HEK293 (cell line): Measurements from ENCODE around the gene TMEM132A.

ENCODE experiments used
- CTCF ChIA-PET: fragments of 350-600 bp; formaldehyde crosslinking; extraction: SDS; loops from one replicate; lab custom pipeline; 2021; ENCODE audit warnings: antibody characterized with exemption; lab: Yijun Ruan, JAX
- POLR2A ChIA-PET: fragments of 300-600 bp; formaldehyde crosslinking; extraction: SDS; loops from one replicate; lab custom pipeline; 2020; ENCODE audit warnings: antibody characterized with exemption, inconsistent platforms; lab: Yijun Ruan, JAX
- H3K27ac ChIP-seq: fragments of 200-500 bp; sonication (Bioruptor generic); 2 replicates; pipeline ENCODE4 v1.5.1; 2014; ENCODE audit warnings: low read depth, low read length, control low read depth, inconsistent platforms; ENCODE audit errors: extremely low read depth
- H3K36me3 ChIP-seq, 2 experiments: fragments of 200-500 bp in 1 of 2; sonication (Bioruptor generic) in 1 of 2; 1 replicate in 1 of 2; 2 replicates in 1 of 2; pipeline ENCODE4 v1.5.1; 2014 to 2017; ENCODE audit warnings: inconsistent platforms in 2 of 2, low read length in 2 of 2; ENCODE audit not compliant: control insufficient read depth in 2 of 2, insufficient read depth in 1 of 2
- H3K4me1 ChIP-seq: fragments of 200-500 bp; sonication (Bioruptor generic); 2 replicates; pipeline ENCODE4 v1.5.1; 2014; ENCODE audit warnings: mild to moderate bottlenecking, low read length, inconsistent platforms; ENCODE audit not compliant: control insufficient read depth, insufficient read depth
- H3K4me3 ChIP-seq: 2 replicates; pipeline ENCODE4 v1.5.1; 2011; ENCODE audit warnings: low read depth, mild to moderate bottlenecking, control low read depth, low read length, moderate library complexity
- H3K9me3 ChIP-seq: fragments of 200-500 bp; sonication (Bioruptor generic); 2 replicates; pipeline ENCODE4 v1.5.1; 2014; ENCODE audit warnings: low read depth, low read length, inconsistent platforms; ENCODE audit not compliant: control insufficient read depth, insufficient read depth
- GLI4 ChIP-seq: fragments of 450-650 bp; formaldehyde crosslinking; IDR thresholded peaks from 2 replicates; pipeline ENCODE4 v1.5.1; 2016; ENCODE audit warnings: missing biosample characterization, missing genetic modification characterization
- GLIS2 ChIP-seq: fragments of 450-650 bp; formaldehyde crosslinking; IDR thresholded peaks from 2 replicates; pipeline ENCODE4 v1.5.1; 2016; ENCODE audit warnings: missing biosample characterization, missing genetic modification characterization
- MYNN ChIP-seq: fragments of 450-650 bp; formaldehyde crosslinking; IDR thresholded peaks from 2 replicates; pipeline ENCODE4 v1.5.1; 2016; ENCODE audit warnings: missing biosample characterization, missing genetic modification characterization, borderline replicate concordance
- SCRT1 ChIP-seq: fragments of 450-650 bp; formaldehyde crosslinking; IDR thresholded peaks from 2 replicates; pipeline ENCODE4 v1.5.1; 2016; ENCODE audit warnings: missing biosample characterization, missing genetic modification characterization, borderline replicate concordance
- WT1 ChIP-seq: fragments of 450-650 bp; formaldehyde crosslinking; IDR thresholded peaks from 2 replicates; pipeline ENCODE4 v1.5.1; 2016; ENCODE audit warnings: missing biosample characterization, missing genetic modification characterization
- YY1 ChIP-seq: fragments of 450-650 bp; formaldehyde crosslinking; IDR thresholded peaks from 2 replicates; pipeline ENCODE4 v1.5.1; 2018; ENCODE audit warnings: missing biosample characterization, missing genetic modification characterization
- ZBTB10 ChIP-seq: fragments of 450-650 bp; formaldehyde crosslinking; IDR thresholded peaks from 2 replicates; pipeline ENCODE4 v1.5.1; 2016; ENCODE audit warnings: missing biosample characterization, missing genetic modification characterization
- ZBTB17 ChIP-seq: fragments of 450-650 bp; formaldehyde crosslinking; IDR thresholded peaks from 2 replicates; pipeline ENCODE4 v1.5.1; 2016; ENCODE audit warnings: missing biosample characterization, missing genetic modification characterization
- ZFP37 ChIP-seq: fragments of 450-650 bp; formaldehyde crosslinking; IDR thresholded peaks from 2 replicates; pipeline ENCODE4 v1.5.1; 2016; ENCODE audit warnings: missing biosample characterization, missing genetic modification characterization
- ZIC2 ChIP-seq: fragments of 450-650 bp; formaldehyde crosslinking; IDR thresholded peaks from 2 replicates; pipeline ENCODE4 v1.5.1; 2016; ENCODE audit warnings: missing biosample characterization, missing genetic modification characterization
- ZNF10 ChIP-seq: fragments of 450-650 bp; formaldehyde crosslinking; IDR thresholded peaks from 2 replicates; pipeline ENCODE4 v1.5.1; 2017; ENCODE audit warnings: missing biosample characterization, missing genetic modification characterization
- ZNF146 ChIP-seq: fragments of 450-650 bp; formaldehyde crosslinking; IDR thresholded peaks from 2 replicates; pipeline ENCODE4 v1.5.1; 2016; ENCODE audit warnings: missing biosample characterization, missing genetic modification characterization
- ZNF148 ChIP-seq: fragments of 450-650 bp; formaldehyde crosslinking; IDR thresholded peaks from 2 replicates; pipeline ENCODE4 v1.5.0; 2017; ENCODE audit warnings: missing biosample characterization, missing genetic modification characterization, borderline replicate concordance
- ZNF394 ChIP-seq: fragments of 450-650 bp; formaldehyde crosslinking; IDR thresholded peaks from 2 replicates; pipeline ENCODE4 v1.5.1; 2016; ENCODE audit warnings: missing biosample characterization, missing genetic modification characterization, mild to moderate bottlenecking, moderate library complexity, borderline replicate concordance
- ZNF423 ChIP-seq: fragments of 450-650 bp; formaldehyde crosslinking; IDR thresholded peaks from 2 replicates; pipeline ENCODE4 v1.5.1; 2016; ENCODE audit warnings: missing biosample characterization, missing genetic modification characterization
- ZNF514 ChIP-seq: fragments of 450-650 bp; formaldehyde crosslinking; IDR thresholded peaks from 2 replicates; pipeline ENCODE4 v1.5.1; 2016; ENCODE audit warnings: missing biosample characterization, missing genetic modification characterization
- ZNF521 ChIP-seq: fragments of 450-650 bp; formaldehyde crosslinking; IDR thresholded peaks from 2 replicates; pipeline ENCODE4 v1.5.1; 2017; ENCODE audit warnings: missing biosample characterization, mild to moderate bottlenecking, missing genetic modification characterization
- ZNF558 ChIP-seq: fragments of 450-650 bp; formaldehyde crosslinking; IDR thresholded peaks from 2 replicates; pipeline ENCODE4 v1.5.1; 2016; ENCODE audit warnings: missing biosample characterization, missing genetic modification characterization
- ZNF585B ChIP-seq: fragments of 450-650 bp; formaldehyde crosslinking; IDR thresholded peaks from 2 replicates; pipeline ENCODE4 v1.5.1; 2016; ENCODE audit warnings: missing biosample characterization, missing genetic modification characterization
- ZNF600 ChIP-seq: fragments of 450-650 bp; formaldehyde crosslinking; IDR thresholded peaks from 2 replicates; pipeline ENCODE4 v1.5.1; 2016; ENCODE audit warnings: missing biosample characterization, missing genetic modification characterization
- ZNF654 ChIP-seq: fragments of 450-650 bp; formaldehyde crosslinking; IDR thresholded peaks from 2 replicates; pipeline ENCODE4 v1.5.1; 2016; ENCODE audit warnings: low read depth, missing biosample characterization, missing genetic modification characterization
- ZNF664 ChIP-seq: fragments of 450-650 bp; formaldehyde crosslinking; IDR thresholded peaks from 2 replicates; pipeline ENCODE4 v1.5.1; 2016; ENCODE audit warnings: missing biosample characterization, missing genetic modification characterization
- TF ChIP-seq, protein P1 (sequence below): fragments of 450-650 bp; formaldehyde crosslinking; optimal IDR thresholded peaks from 2 replicates; pipeline ENCODE3; 2016; ENCODE audit warnings: missing biosample characterization, mild to moderate bottlenecking, missing genetic modification characterization

TMEM132A gene

DNA sequence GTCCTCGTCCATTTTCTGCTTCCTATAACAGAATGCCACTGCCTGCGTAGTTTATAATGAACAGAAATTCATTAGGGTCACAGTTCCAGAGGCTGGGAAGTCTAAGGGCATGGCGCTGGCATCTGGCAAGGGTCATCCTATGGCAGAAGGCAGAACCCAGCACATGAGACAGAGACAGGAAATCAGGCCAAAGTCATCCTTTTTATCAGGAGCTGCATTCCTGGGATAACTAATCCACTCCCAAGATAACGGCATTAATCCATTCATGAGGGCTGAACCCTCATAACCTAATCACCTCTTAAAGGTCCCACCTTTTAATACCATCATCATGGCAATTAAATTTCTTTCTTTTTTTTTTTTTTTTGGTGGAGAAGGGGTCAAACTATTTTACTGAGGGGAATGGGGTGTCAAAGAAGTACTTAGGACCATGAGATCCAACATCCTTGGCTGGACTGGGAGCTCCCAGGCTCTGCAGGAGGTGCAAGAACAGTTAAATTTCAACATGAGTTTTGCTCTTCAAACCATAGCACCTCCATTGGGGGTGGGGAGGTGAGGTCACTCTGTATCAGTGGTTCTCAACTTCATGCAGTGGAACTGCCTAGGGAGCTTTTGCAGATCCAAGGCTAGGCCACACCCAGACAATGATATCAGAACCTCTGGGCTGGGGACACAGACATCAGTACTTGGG, 5.9 kb upstream of the TMEM132A start (continued):
- TF ChIP-seq ZNF148 (no peak), ZIC2 (tag by site-specific recombination) (peak; percentile 65)

DNA sequence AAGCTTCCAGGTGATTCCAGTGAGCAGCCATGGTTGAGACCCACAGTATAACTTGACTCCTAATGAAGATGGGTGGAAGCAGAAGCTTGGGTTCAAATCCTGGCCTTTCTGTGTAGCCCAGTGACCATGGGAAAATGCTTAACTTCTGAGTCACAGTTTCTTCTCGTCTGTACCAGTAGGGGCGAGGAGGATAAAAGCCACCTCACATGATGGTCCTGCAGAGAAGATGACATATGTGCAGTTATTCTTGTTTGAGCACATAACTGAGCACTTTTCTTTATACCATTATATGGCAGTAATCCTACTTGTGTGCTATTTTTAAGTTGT, 5.4 kb upstream of the TMEM132A start:
- Histone ChIP-seq H3K36me3 (peaks cover 0 to 62% of the 10 kb centered on the region in 2 experiments; a peak in 1 of 3 replicates), H3K27ac (no peak overlapping the region), H3K9me3 (no peaks in the 10 kb centered on the region), H3K4me3 (no peak overlapping the region), H3K4me1 (no peaks in the 10 kb centered on the region)
- CTCF ChIA-PET, result interaction anchor here (0.6 to 6.2 kb wide), 5 partner anchors 19 to 268 kb away, joined by 3 to 30 read pairs (median 4); no protein-coding TSS in a partner anchor
- POLR2A ChIA-PET, result interaction anchor here (1.3 kb wide), 1 partner anchor 13 kb away, joined by 5 read pairs; no protein-coding TSS in a partner anchor
- TF ChIP-seq ZFP37 (tag by site-specific recombination) (0 out of 2 replicates have a peak, but pooled peaks have one; percentile 17), GLIS2 (tag by site-specific recombination) (no peak)

DNA sequence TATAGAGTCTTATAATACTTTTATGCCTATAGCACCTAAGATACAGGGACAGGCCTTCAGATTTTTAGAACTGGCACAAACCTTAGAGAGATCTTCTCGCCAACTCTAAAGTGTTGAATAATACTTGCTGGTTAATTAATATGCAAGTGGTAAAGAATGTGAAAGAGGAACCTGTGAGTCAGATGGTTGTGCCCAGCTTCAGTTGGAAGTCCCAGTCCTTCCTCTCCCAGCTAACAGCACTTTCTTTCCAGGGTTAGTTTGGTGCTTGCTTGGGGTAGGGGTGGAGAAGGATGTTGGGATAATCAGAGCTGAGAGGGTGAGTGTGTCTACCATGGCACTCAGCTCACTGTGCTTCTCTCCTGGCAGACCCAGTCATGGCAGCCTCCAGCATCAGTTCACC, 4.9 kb upstream of the TMEM132A start:
- CTCF ChIA-PET, result interaction anchor here (0.6 kb wide), 1 partner anchor 215 kb away, joined by 5 read pairs; no protein-coding TSS in a partner anchor
- Histone ChIP-seq H3K36me3 (peaks cover 0 to 62% of the 10 kb centered on the region in 2 experiments; a peak in 1 of 3 replicates), H3K9me3 (no peaks in the 10 kb centered on the region), H3K4me1 (no peaks in the 10 kb centered on the region), H3K27ac (no peak overlapping the region)
- POLR2A ChIA-PET, result interaction anchor here (1.3 kb wide), 1 partner anchor 14 kb away, joined by 5 read pairs; no protein-coding TSS in a partner anchor
- TF ChIP-seq WT1 (tag by site-specific recombination) (no peak), ZNF423 (tag by site-specific recombination) (no peak), ZNF558 (tag by site-specific recombination) (no peak), GLI4 (tag by site-specific recombination) (no peak), MYNN (tag by site-specific recombination) (no peak), ZNF146 (tag by site-specific recombination) (no peak), ZNF654 (tag by site-specific recombination) (no peak), ZNF10 (tag by site-specific recombination) (no peak), ZNF521 (no peak), ZBTB17 (no peak), ZNF394 (tag by site-specific recombination) (no peak), ZNF664 (tag by site-specific recombination) (no peak), ZNF585B (tag by site-specific recombination) (no peak), ZNF600 (tag by site-specific recombination) (no peak), YY1 (tag by site-specific recombination) (no peak), SCRT1 (no peak), ZBTB10 (tag by site-specific recombination) (no peak), ZNF514 (no peak)
- TF ChIP-seq, protein P1, sequence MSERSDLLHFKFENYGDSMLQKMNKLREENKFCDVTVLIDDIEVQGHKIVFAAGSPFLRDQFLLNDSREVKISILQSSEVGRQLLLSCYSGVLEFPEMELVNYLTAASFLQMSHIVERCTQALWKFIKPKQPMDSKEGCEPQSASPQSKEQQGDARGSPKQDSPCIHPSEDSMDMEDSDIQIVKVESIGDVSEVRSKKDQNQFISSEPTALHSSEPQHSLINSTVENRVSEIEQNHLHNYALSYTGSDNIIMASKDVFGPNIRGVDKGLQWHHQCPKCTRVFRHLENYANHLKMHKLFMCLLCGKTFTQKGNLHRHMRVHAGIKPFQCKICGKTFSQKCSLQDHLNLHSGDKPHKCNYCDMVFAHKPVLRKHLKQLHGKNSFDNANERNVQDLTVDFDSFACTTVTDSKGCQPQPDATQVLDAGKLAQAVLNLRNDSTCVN (tag by site-specific recombination), result no peak
- TF ChIP-seq, all 188 proteins: peak for 0
- H3K4me3 ChIP-seq, result no peak overlapping the region
